ENCODE data around the gene SEC14L6. TPM values are rescaled to one million over a fixed set of nuclear protein-coding genes. Genes with fewer than 3 reads are reported as not detected.
"Not testable (repeated sequence)": the region's sequence is repeated elsewhere in the genome, so short reads cannot be mapped to it uniquely, and the experiment has no call there.

The SEC14L6 gene
- 0.26 and 0.47 TPM in 2 replicates for total RNA-seq (2022)
- Bru-seq, nascent RNA = percentile 10 among the genes with signal in this experiment
- percentile 12 among the genes with signal in this experiment for BruChase-seq, experiment 1, labeled RNA remaining after a 6-hour chase
- BruChase-seq, experiment 2, labeled RNA remaining after a 2-hour chase = percentile 7 among the genes with signal in this experiment
- long read RNA-seq = 0 reads

GRCh38 chr22:30546616-30547015 is at the start of gene SEC14L6:
Gene SEC14L6 (minus strand): TSS chr22:30546741. CDS start chr22:30546682, 59 bp downstream.
- intact Hi-C loops (cut with micrococcal nuclease; ENCODE audit: unreplicated experiment) = no loop called here
- no peak for DNase-seq
- CTCF ChIA-PET = no interaction called here
- Mint-ChIP-seq H3K36me3 (ENCODE audit: insufficient read depth, unreplicated experiment) (no peaks in the 10 kb centered on the region), H3K4me3 (ENCODE audit: low read depth, unreplicated experiment) (no peak within 1 kb of the TSS), H3K9me3 (ENCODE audit: low read depth, unreplicated experiment) (no peaks in the 10 kb centered on the region), H3K4me1 (ENCODE audit: low read depth, unreplicated experiment) (no peaks in the 10 kb centered on the region), H3K27ac (ENCODE audit: unreplicated experiment) (no peak within 1 kb of the TSS), H3K27me3 (ENCODE audit: unreplicated experiment) (peaks cover 52% of the 10 kb centered on the region)
- no peak for TF ChIP-seq CTCF (IDR thresholded peaks at IDR 0.05; ENCODE audit: unreplicated experiment)
- BruUV-seq (replicated peaks) = no TSS peak

GRCh38 chr22:30596199-30596598 is 49.7 kb upstream of the SEC14L6 start:
- DNase-seq = no peak
- BruUV-seq (replicated peaks) = no TSS peak
- CTCF ChIA-PET = interaction anchor here (1.0 kb wide), 1 partner anchor 10 kb away, joined by 3 read pairs; the partner anchor contains the start of gene TCN2
- intact Hi-C loops (cut with micrococcal nuclease; ENCODE audit: unreplicated experiment) = no loop called here
- no peak overlapping the region for H3K27ac Mint-ChIP-seq (ENCODE audit: unreplicated experiment)
- H3K27me3 Mint-ChIP-seq (ENCODE audit: unreplicated experiment) = no peaks in the 10 kb centered on the region
- H3K4me1 Mint-ChIP-seq (ENCODE audit: low read depth, unreplicated experiment) = no peaks in the 10 kb centered on the region
- no peak for TF ChIP-seq CTCF (IDR thresholded peaks at IDR 0.05; ENCODE audit: unreplicated experiment)
- H3K36me3 Mint-ChIP-seq (ENCODE audit: insufficient read depth, unreplicated experiment) = no peaks in the 10 kb centered on the region
- H3K4me3 Mint-ChIP-seq (ENCODE audit: low read depth, unreplicated experiment) = no peak overlapping the region
- H3K9me3 Mint-ChIP-seq (ENCODE audit: low read depth, unreplicated experiment) = no peaks in the 10 kb centered on the region

- not testable (repeated sequence) for BruUV-seq (replicated peaks); H3K9me3 Mint-ChIP-seq (ENCODE audit: low read depth, unreplicated experiment)
These were observed 45.8 kb upstream of the SEC14L6 start for GRCh38 chr22:30592360-30592713.

GRCh38 chr22:30591588-30592359 is 45.2 kb upstream of the SEC14L6 start, which contains the start of gene PES1:
Gene PES1 (minus strand): TSS chr22:30591910. CDS start chr22:30591833, 77 bp downstream.
- Mint-ChIP-seq H3K4me3 (ENCODE audit: low read depth, unreplicated experiment) (no peak within 1 kb of the TSS), H3K36me3 (ENCODE audit: insufficient read depth, unreplicated experiment) (peaks cover 29% of the 10 kb centered on the region), H3K4me1 (ENCODE audit: low read depth, unreplicated experiment) (no peaks in the 10 kb centered on the region), H3K27ac (ENCODE audit: unreplicated experiment) (no peak within 1 kb of the TSS), H3K9me3 (ENCODE audit: low read depth, unreplicated experiment) (no peaks in the 10 kb centered on the region), H3K27me3 (ENCODE audit: unreplicated experiment) (no peaks in the 10 kb centered on the region)
- no peak for TF ChIP-seq CTCF (IDR thresholded peaks at IDR 0.05; ENCODE audit: unreplicated experiment)
- CTCF ChIA-PET = interaction anchor here (0.8 to 1.2 kb wide), 3 partner anchors 10 to 164 kb away, joined by 3 to 4 read pairs (median 3); partner anchors contain the start of gene TCN2
- intact Hi-C loops (cut with micrococcal nuclease; ENCODE audit: unreplicated experiment) = no loop called here
- DNase-seq = peak; percentile 94
- no TSS peak for BruUV-seq (replicated peaks)

More at GRCh38 chr22:30592360-30592713, 45.8 kb upstream of the SEC14L6 start:
- H3K36me3 Mint-ChIP-seq (ENCODE audit: insufficient read depth, unreplicated experiment) = peaks cover 23% of the 10 kb centered on the region
- H3K4me1 Mint-ChIP-seq (ENCODE audit: low read depth, unreplicated experiment); H3K27ac Mint-ChIP-seq (ENCODE audit: unreplicated experiment); H3K27me3 Mint-ChIP-seq (ENCODE audit: unreplicated experiment); intact Hi-C loops (cut with micrococcal nuclease; ENCODE audit: unreplicated experiment); DNase-seq; H3K4me3 Mint-ChIP-seq (ENCODE audit: low read depth, unreplicated experiment): not testable (repeated sequence)
- CTCF ChIA-PET = interaction anchor here (0.6 to 0.9 kb wide), 2 partner anchors 15 to 264 kb away, joined by 3 read pairs; partner anchors contain the start of gene TCN2
